HepG2 (cell line): ENCODE data around the gene CNTN4. TPM values are rescaled to one million over a fixed set of nuclear protein-coding genes. Genes with fewer than 3 reads are reported as not detected.

Experiments used
- ATAC-seq: fragments of 200-7000 bp; cut with Tn5 transposase; 3 replicates; pipeline ENCODE4 v1.9.1; 2020; ENCODE audit warnings: mild to moderate bottlenecking, moderate library complexity
- BruUV-seq: library from RNA; stranded (reverse); fragments of 400-500 nt; replicated peaks from 2 replicates; lab custom pipeline; 2021; lab: Mats Ljungman, UMichigan
- CTCF ChIA-PET: fragments of 300-600 bp; formaldehyde crosslinking; extraction: SDS; loops from one replicate; lab custom pipeline; 2021; ENCODE audit warnings: low total read pairs, inconsistent platforms, low intra/inter-chr PET ratio; lab: Yijun Ruan, JAX
- POLR2A ChIA-PET: fragments of 350-600 bp; sonication (Branson Sonifier 250); formaldehyde crosslinking; loops from one replicate; lab custom pipeline; 2020; ENCODE audit warnings: antibody characterized with exemption, inconsistent platforms; lab: Yijun Ruan, JAX
- DNase-seq: peaks from one replicate; pipeline ENCODE4 v3.0.0-alpha.2; 2015; ENCODE audit warnings: low spot score
- FAIRE-seq: peaks from 3 replicates; lab custom pipeline; 2011; peaks lifted over from hg19 to GRCh38; lab: Jason Lieb, UNC
- H2AFZ ChIP-seq: one replicate; pipeline ENCODE4 v1.6.1; 2011; ENCODE audit warnings: low read length, inconsistent platforms
- H3K27ac ChIP-seq: fragments of 300-600 bp; 3 replicates; pipeline ENCODE4 v1.8.0; 2011; ENCODE audit warnings: mixed run types, mild to moderate bottlenecking, mixed read lengths, low read length, inconsistent platforms; ENCODE audit not compliant: insufficient read depth; ENCODE audit errors: extremely low read length
- H3K27me3 ChIP-seq, 2 experiments: fragments of 200-600 bp in 1 of 2; 2 replicates in 1 of 2; 3 replicates in 1 of 2; pipeline versions ENCODE4 v1.6.0 to v1.8.0; 2011; ENCODE audit warnings: low read length in 2 of 2, mild to moderate bottlenecking in 2 of 2, moderate library complexity in 2 of 2, inconsistent platforms in 1 of 2; ENCODE audit not compliant: insufficient read depth in 2 of 2, control insufficient read depth in 1 of 2
- H3K36me3 ChIP-seq, 2 experiments: fragments of 200-600 bp in 1 of 2; replicated peaks in 1 of 2; 2 replicates in 1 of 2; 3 replicates in 1 of 2; pipeline versions ENCODE4 v1.5.1 to v1.8.0; 2011; ENCODE audit warnings: low read length in 2 of 2, inconsistent platforms in 1 of 2; ENCODE audit not compliant: insufficient read depth in 2 of 2, control insufficient read depth in 1 of 2
- H3K4me1 ChIP-seq: 2 replicates; pipeline ENCODE4 v1.5.1; 2012; ENCODE audit warnings: low read length, inconsistent platforms; ENCODE audit not compliant: insufficient read depth
- H3K4me2 ChIP-seq: 2 replicates; pipeline ENCODE4 v1.6.0; 2011; ENCODE audit warnings: low read depth, low read length, inconsistent platforms
- H3K4me3 ChIP-seq, 3 experiments: fragments of 200-600 bp in 1 of 3; sonication (generic), shearing (Covaris generic) in 1 of 3; replicated peaks in 1 of 3; 2 replicates each; pipeline ENCODE4 v1.5.1; 2011 to 2016; ENCODE audit warnings: low read length in 3 of 3, inconsistent platforms in 2 of 3, low read depth in 2 of 3, mild to moderate bottlenecking in 2 of 3, control low read depth in 1 of 3, mixed read lengths in 1 of 3; ENCODE audit not compliant: insufficient read depth in 1 of 3
- H3K79me2 ChIP-seq: one replicate; pipeline ENCODE4 v1.6.1; 2011; ENCODE audit warnings: low read length, inconsistent platforms; ENCODE audit not compliant: insufficient read depth
- H3K9ac ChIP-seq: 2 replicates; pipeline ENCODE4 v1.6.0; 2011; ENCODE audit warnings: mild to moderate bottlenecking, low read depth, low read length, inconsistent platforms; ENCODE audit not compliant: insufficient read depth
- H3K9me3 ChIP-seq: 2 replicates; pipeline ENCODE4 v1.5.1; 2012; ENCODE audit warnings: mild to moderate bottlenecking, low read length
- H4K20me1 ChIP-seq: 2 replicates; pipeline ENCODE4 v1.6.0; 2011; ENCODE audit warnings: inconsistent platforms, mild to moderate bottlenecking, low read length, moderate library complexity; ENCODE audit not compliant: insufficient read depth
- GABPA ChIP-seq, 2 experiments: IDR thresholded peaks; 2 replicates each; pipeline ENCODE4 v1.6.1; 2011 to 2016; ENCODE audit warnings: low read depth in 2 of 2, low read length in 1 of 2, missing biosample characterization in 1 of 2, missing genetic modification characterization in 1 of 2
- KDM1A ChIP-seq: IDR thresholded peaks from 2 replicates; pipeline ENCODE4 v1.6.1; 2016; ENCODE audit warnings: missing compliant biosample characterization
- NAIF1 ChIP-seq: sonication (generic); formaldehyde crosslinking; IDR thresholded peaks from 2 replicates; pipeline ENCODE4 v1.5.0; 2020; ENCODE audit warnings: mild to moderate bottlenecking, missing genetic modification reagents, borderline replicate concordance
- RORA ChIP-seq: sonication (generic); formaldehyde crosslinking; IDR thresholded peaks from 2 replicates; pipeline ENCODE4 v1.5.0; 2020; ENCODE audit warnings: mild to moderate bottlenecking, missing genetic modification reagents, moderate library complexity
- ZNF451 ChIP-seq: sonication (generic); formaldehyde crosslinking; IDR thresholded peaks from 2 replicates; pipeline ENCODE4 v1.5.0; 2020; ENCODE audit warnings: mild to moderate bottlenecking, missing genetic modification reagents
- WGBS: methylation state at CpG from one replicate; pipeline ENCODE4 v1.1.6; 2017; ENCODE audit warnings: low lambda C conversion rate; 5-methylcytosine and 5-hydroxymethylcytosine counted together
- in situ Hi-C: cut with HindIII; loops from 2 replicates; pipeline ENCODE4 v1.10.0; 2017; ENCODE audit warnings: low pct_unique_long_range_greater_than_20kb; ENCODE audit not compliant: extremely low pct_ligation_motif_present
- intact Hi-C: fragments of 100-400 bp; cut with micrococcal nuclease; formaldehyde crosslinking; loops from one replicate; pipeline ENCODE4 v1.10.0; 2022; ENCODE audit not compliant: unreplicated experiment
- polyA plus RNA-seq, 8 experiments: library from polyadenylated mRNA; depleted of rRNA in 3 of 8; stranded (reverse) in 7 of 8; unstranded in 1 of 8; fragments of >200 nt; fragmentation: Illumina TruSeq in 4 of 8; extraction: Trizol in 4 of 8; gene quantifications; 2 replicates each; pipeline versions ENCODE4 v1.2.1 to v1.2.3, GENCODE V29; 2011 to 2016; ENCODE audit warnings: low read depth in 4 of 8, missing spikeins in 1 of 8, mixed read lengths in 1 of 8; ENCODE audit not compliant: insufficient read depth in 1 of 8
- total RNA-seq, 5 experiments: library from RNA; depleted of rRNA; stranded (reverse); fragments of >200 nt; fragmentation: Illumina TruSeq; extraction: Trizol; gene quantifications; 2 replicates each; pipeline ENCODE4 v1.2.3, GENCODE V29; 2016; ENCODE audit warnings: low read depth in 1 of 5
- TF ChIP-seq, protein P1 (sequence below): sonication (generic); formaldehyde crosslinking; IDR thresholded peaks from 2 replicates; pipeline ENCODE4 v1.5.0; 2020; ENCODE audit warnings: mild to moderate bottlenecking, missing genetic modification reagents
- TF ChIP-seq, protein P2 (sequence below): sonication (generic); formaldehyde crosslinking; IDR thresholded peaks from 2 replicates; pipeline ENCODE4 v1.5.0; 2020; ENCODE audit warnings: mild to moderate bottlenecking, missing genetic modification reagents
- TF ChIP-seq, protein P3 (sequence below): sonication (generic); formaldehyde crosslinking; IDR thresholded peaks from 2 replicates; pipeline ENCODE4 v1.8.1; 2023; ENCODE audit warnings: mild to moderate bottlenecking, inconsistent platforms, moderate library complexity, missing genetic modification reagents, borderline replicate concordance
- TF ChIP-seq, protein P4 (sequence below): IDR thresholded peaks from 2 replicates; pipeline ENCODE4 v1.4.0; 2020; ENCODE audit warnings: mild to moderate bottlenecking, missing genetic modification reagents
- TF ChIP-seq, protein P5 (sequence below): sonication (generic); formaldehyde crosslinking; IDR thresholded peaks from 2 replicates; pipeline ENCODE4 v1.4.0; 2020; ENCODE audit warnings: missing genetic modification reagents

CNTN4 gene
- total and polyA plus RNA-seq, 2 of the 13 experiments (the other 11 are each of a cell fraction or from before 2014, with no cell fraction given), result 0.01 to 0.13 TPM

DNA sequence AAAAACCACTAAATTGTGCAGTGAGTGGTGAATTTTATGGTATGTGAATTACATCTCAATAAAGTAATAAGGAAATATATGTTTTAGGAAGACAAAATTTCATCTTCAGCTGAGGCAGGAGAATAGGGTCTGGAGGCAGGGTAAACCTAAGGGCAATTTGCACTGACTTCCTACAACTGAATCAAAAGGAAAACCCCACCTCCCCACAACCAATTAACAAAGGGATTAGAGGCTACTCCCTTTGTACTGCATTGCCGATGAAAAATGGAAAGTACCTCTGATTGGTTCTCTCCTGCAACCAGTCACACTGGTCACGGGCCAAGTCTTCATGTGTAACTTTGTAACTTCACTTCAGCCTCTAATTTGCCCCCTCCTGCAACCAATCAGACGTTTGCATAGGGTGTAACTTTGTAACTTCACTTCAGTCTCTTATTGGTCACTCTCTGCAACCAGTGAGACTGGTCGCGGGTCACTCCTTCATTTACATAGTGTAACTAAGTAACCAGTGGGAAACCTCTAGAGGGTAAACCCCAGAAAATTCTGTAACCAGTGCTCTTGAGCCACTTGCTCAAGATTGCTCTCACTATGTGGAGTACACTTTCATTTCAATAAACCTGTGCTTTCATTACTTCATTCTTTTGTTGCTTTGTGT is 244.5 kb downstream of the CNTN4 start:
- no peak for FAIRE-seq
- Histone ChIP-seq H3K27me3 (no peaks in the 10 kb centered on the region), H3K79me2 (no peaks in the 10 kb centered on the region), H2AFZ (no peak overlapping the region), H3K4me3 (no peak overlapping the region), H3K4me2 (no peak overlapping the region), H3K9me3 (peaks cover 15% of the 10 kb centered on the region; the same call in 1 of the 2 replicates), H3K4me1 (no peaks in the 10 kb centered on the region), H4K20me1 (no peaks in the 10 kb centered on the region), H3K9ac (no peak overlapping the region), H3K27ac (no peak overlapping the region), H3K36me3 (no peaks in the 10 kb centered on the region)
- ChIA-PET CTCF (no interaction called here), POLR2A (no interaction called here)
- in situ Hi-C loops, result no loop called here
- no peak for DNase-seq
- ATAC-seq, result no peak
- no TSS peak for BruUV-seq
- intact Hi-C loops, result no loop called here
- 8% methylated on average over 5 of the region's 5 CpGs for WGBS
- TF ChIP-seq, protein P1, sequence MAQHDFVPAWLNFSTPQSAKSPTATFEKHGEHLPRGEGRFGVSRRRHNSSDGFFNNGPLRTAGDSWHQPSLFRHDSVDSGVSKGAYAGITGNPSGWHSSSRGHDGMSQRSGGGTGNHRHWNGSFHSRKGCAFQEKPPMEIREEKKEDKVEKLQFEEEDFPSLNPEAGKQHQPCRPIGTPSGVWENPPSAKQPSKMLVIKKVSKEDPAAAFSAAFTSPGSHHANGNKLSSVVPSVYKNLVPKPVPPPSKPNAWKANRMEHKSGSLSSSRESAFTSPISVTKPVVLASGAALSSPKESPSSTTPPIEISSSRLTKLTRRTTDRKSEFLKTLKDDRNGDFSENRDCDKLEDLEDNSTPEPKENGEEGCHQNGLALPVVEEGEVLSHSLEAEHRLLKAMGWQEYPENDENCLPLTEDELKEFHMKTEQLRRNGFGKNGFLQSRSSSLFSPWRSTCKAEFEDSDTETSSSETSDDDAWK (CRISPR knock-in tag), result no peak
- TF ChIP-seq RORA, result no peak
- TF ChIP-seq, protein P2, sequence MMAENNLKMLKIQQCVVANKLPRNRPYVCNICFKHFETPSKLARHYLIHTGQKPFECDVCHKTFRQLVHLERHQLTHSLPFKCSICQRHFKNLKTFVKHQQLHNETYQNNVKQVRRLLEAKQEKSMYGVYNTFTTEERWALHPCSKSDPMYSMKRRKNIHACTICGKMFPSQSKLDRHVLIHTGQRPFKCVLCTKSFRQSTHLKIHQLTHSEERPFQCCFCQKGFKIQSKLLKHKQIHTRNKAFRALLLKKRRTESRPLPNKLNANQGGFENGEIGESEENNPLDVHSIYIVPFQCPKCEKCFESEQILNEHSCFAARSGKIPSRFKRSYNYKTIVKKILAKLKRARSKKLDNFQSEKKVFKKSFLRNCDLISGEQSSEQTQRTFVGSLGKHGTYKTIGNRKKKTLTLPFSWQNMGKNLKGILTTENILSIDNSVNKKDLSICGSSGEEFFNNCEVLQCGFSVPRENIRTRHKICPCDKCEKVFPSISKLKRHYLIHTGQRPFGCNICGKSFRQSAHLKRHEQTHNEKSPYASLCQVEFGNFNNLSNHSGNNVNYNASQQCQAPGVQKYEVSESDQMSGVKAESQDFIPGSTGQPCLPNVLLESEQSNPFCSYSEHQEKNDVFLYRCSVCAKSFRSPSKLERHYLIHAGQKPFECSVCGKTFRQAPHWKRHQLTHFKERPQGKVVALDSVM (CRISPR knock-in tag), result no peak
- no peak for TF ChIP-seq GABPA (IDR thresholded peaks at IDR 0.05; ENCODE audit: low read depth, low read length)
- no peak for TF ChIP-seq GABPA (CRISPR knock-in tag; IDR thresholded peaks at IDR 0.05; ENCODE audit: low read depth)
- TF ChIP-seq ZNF451 (CRISPR knock-in tag), result no peak
- TF ChIP-seq, protein P3, sequence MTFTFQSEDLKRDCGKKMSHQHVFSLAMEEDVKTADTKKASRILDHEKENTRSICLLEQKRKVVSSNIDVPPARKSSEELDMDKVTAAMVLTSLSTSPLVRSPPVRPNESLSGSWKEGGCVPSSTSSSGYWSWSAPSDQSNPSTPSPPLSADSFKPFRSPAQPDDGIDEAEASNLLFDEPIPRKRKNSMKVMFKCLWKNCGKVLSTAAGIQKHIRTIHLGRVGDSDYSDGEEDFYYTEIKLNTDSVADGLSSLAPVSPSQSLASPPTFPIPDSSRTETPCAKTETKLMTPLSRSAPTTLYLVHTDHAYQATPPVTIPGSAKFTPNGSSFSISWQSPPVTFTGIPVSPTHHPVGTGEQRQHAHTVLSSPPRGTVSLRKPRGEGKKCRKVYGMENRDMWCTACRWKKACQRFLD (CRISPR knock-in tag), result no peak
- TF ChIP-seq KDM1A (CRISPR knock-in tag), result no peak
- TF ChIP-seq NAIF1 (CRISPR knock-in tag), result no peak
- TF ChIP-seq, protein P4, sequence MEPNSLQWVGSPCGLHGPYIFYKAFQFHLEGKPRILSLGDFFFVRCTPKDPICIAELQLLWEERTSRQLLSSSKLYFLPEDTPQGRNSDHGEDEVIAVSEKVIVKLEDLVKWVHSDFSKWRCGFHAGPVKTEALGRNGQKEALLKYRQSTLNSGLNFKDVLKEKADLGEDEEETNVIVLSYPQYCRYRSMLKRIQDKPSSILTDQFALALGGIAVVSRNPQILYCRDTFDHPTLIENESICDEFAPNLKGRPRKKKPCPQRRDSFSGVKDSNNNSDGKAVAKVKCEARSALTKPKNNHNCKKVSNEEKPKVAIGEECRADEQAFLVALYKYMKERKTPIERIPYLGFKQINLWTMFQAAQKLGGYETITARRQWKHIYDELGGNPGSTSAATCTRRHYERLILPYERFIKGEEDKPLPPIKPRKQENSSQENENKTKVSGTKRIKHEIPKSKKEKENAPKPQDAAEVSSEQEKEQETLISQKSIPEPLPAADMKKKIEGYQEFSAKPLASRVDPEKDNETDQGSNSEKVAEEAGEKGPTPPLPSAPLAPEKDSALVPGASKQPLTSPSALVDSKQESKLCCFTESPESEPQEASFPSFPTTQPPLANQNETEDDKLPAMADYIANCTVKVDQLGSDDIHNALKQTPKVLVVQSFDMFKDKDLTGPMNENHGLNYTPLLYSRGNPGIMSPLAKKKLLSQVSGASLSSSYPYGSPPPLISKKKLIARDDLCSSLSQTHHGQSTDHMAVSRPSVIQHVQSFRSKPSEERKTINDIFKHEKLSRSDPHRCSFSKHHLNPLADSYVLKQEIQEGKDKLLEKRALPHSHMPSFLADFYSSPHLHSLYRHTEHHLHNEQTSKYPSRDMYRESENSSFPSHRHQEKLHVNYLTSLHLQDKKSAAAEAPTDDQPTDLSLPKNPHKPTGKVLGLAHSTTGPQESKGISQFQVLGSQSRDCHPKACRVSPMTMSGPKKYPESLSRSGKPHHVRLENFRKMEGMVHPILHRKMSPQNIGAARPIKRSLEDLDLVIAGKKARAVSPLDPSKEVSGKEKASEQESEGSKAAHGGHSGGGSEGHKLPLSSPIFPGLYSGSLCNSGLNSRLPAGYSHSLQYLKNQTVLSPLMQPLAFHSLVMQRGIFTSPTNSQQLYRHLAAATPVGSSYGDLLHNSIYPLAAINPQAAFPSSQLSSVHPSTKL (CRISPR knock-in tag), result no peak
- TF ChIP-seq, protein P5, sequence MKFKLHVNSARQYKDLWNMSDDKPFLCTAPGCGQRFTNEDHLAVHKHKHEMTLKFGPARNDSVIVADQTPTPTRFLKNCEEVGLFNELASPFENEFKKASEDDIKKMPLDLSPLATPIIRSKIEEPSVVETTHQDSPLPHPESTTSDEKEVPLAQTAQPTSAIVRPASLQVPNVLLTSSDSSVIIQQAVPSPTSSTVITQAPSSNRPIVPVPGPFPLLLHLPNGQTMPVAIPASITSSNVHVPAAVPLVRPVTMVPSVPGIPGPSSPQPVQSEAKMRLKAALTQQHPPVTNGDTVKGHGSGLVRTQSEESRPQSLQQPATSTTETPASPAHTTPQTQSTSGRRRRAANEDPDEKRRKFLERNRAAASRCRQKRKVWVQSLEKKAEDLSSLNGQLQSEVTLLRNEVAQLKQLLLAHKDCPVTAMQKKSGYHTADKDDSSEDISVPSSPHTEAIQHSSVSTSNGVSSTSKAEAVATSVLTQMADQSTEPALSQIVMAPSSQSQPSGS (CRISPR knock-in tag), result no peak
